Peyer's patch (tissue), 4 donors: ENCODE measurements around the gene CDS2. TPM values are rescaled to one million over a fixed set of nuclear protein-coding genes. Genes with fewer than 3 reads are reported as not detected.

Experiments
- DNase-seq, 3 donors: peaks; one replicate each; pipeline ENCODE4 v3.0.0-alpha.2; 2017 to 2019
- H3K27ac ChIP-seq, 4 donors: fragments of 200-600 bp; sonication (generic); one replicate each; pipeline ENCODE4 v1.5.1; 2016 to 2019
- H3K27me3 ChIP-seq, 2 donors: fragments of 200-600 bp; sonication (generic); one replicate each; pipeline ENCODE4 v1.5.1; 2019
- H3K36me3 ChIP-seq, 3 donors: fragments of 200-600 bp; sonication (generic); one replicate each; pipeline ENCODE4 v1.5.1; 2016 to 2019
- H3K4me1 ChIP-seq, 4 donors: fragments of 200-600 bp; sonication (generic); one replicate each; pipeline ENCODE4 v1.5.1; 2016 to 2019
- H3K4me3 ChIP-seq, 4 donors: fragments of 200-600 bp; sonication (generic); 1 replicate in 3 of 4; 2 replicates in 1 of 4; pipeline ENCODE4 v1.5.1; 2016 to 2019; ENCODE audit warnings: mild to moderate bottlenecking in 1 of 4
- H3K9me3 ChIP-seq, 4 donors: fragments of 200-600 bp; sonication (generic); one replicate each; pipeline ENCODE4 v1.5.1; 2016 to 2019; ENCODE audit warnings: mild to moderate bottlenecking in 1 of 4
- POLR2A ChIP-seq, 2 donors: fragments of 450-650 bp; IDR thresholded peaks; one replicate each; pipeline ENCODE4 v1.5.1; 2017; ENCODE audit warnings: antibody characterized with exemption in 2 of 2, mild to moderate bottlenecking in 2 of 2, moderate library complexity in 2 of 2
- total RNA-seq, 4 donors: library from RNA; depleted of rRNA; stranded (reverse); fragments of >200 nt; gene quantifications; one replicate each; pipeline ENCODE4 v1.1.0, GENCODE V29; 2016
- TF ChIP-seq, protein P1 (sequence below), 6 experiments: fragments of 450-650 bp in 4 of 6; fragments of 200-600 bp in 2 of 6; sonication (generic) in 1 of 6; IDR thresholded peaks; one replicate each; pipeline ENCODE4 v1.5.1; 2017 to 2019; ENCODE audit warnings: antibody characterized with exemption in 6 of 6, mild to moderate bottlenecking in 3 of 6, moderate library complexity in 1 of 6

Gene CDS2
- 10 to 100 TPM; 18.2 to 24.6 (median 22.2) TPM for total RNA-seq

DNA sequence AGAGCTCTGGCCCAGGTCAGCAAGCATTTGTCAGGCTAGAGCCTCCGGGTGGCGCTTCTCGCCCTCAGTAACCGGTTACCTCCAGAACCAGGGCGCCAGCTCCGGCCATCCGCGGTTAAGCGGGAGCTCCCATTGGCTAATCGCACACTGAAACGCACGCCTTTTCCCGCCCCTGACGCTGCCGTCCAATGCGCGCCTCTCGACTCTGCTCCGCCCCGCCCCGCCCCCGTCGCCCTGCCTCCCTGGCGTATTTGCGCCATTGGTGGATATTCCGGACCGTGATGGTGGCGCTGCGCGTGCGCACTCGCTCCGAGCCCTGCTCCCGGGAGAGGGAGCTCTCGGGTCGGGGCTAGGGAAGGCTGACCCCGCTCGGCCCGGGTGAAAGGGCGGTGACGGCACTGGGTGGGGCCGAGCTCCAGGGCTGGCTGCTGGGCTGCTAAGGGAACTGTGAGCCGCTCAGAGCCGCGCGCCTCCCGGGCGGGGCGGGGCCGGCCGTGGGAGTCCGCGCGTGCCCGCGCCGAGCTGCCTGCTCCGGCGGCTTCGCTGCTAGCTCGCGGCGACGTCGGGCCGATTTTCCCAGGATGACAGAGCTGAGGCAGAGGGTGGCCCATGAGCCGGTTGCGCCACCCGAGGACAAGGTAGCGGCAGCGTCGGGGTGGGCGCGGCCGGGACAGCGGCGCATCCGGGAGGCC lies at the start of gene CDS2:
TSS of gene CDS2 (plus strand) at position 497 of the 692 bp plus-strand sequence. CDS start at position 582, 85 bp downstream.
- DNase-seq = peak; percentile 99 to 100 (median 100)
- no peaks in the 10 kb centered on the region for H3K9me3 ChIP-seq
- peak within 1 kb of the TSS; percentile 94 to 99 (median 96) for H3K27ac ChIP-seq
- H3K36me3 ChIP-seq = no peaks in the 10 kb centered on the region
- TF ChIP-seq POLR2A (IDR thresholded peaks at IDR 0.05) = peak; percentile 63 to 87
- TF ChIP-seq, protein P1, sequence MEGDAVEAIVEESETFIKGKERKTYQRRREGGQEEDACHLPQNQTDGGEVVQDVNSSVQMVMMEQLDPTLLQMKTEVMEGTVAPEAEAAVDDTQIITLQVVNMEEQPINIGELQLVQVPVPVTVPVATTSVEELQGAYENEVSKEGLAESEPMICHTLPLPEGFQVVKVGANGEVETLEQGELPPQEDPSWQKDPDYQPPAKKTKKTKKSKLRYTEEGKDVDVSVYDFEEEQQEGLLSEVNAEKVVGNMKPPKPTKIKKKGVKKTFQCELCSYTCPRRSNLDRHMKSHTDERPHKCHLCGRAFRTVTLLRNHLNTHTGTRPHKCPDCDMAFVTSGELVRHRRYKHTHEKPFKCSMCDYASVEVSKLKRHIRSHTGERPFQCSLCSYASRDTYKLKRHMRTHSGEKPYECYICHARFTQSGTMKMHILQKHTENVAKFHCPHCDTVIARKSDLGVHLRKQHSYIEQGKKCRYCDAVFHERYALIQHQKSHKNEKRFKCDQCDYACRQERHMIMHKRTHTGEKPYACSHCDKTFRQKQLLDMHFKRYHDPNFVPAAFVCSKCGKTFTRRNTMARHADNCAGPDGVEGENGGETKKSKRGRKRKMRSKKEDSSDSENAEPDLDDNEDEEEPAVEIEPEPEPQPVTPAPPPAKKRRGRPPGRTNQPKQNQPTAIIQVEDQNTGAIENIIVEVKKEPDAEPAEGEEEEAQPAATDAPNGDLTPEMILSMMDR (IDR thresholded peaks at IDR 0.05) = peak in 5 of 6 experiments; percentile 20 to 67 (median 61)
- peaks cover 0 to 22% (median 10%) of the 10 kb centered on the region in 4 donors for H3K4me1 ChIP-seq
- no peaks in the 10 kb centered on the region for H3K27me3 ChIP-seq
- peak within 1 kb of the TSS; percentile 82 to 97 (median 88) for H3K4me3 ChIP-seq

DNA sequence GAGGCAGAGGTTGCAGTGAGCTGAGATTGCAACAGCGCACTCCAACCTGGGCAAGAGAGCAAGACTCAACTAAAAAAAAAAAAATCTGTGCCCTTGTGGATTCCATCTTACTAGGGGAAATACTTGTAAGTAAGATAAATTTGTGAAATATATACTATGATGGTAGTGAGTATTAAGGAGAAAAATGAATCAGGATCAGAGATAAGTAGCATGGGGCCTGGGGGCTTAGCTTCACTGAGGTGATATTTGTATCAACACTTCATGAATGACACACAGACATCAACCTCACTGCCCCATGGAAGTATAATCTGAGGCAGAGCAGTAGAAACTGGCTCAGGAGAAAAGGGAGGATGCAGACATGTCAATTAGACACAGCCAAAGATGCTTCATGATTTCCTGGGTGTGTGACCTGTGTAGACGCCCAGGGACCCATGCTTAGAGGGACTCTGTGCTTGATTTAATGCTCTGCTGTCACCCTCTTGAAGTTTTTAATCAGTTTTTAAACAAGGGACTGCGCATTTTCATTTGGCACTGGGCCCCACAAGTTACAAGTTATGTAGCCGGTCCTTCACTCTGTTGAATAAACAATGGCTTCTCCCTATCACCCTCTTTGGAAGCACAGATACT lies 48.9 kb upstream of the CDS2 start:
- H3K36me3 ChIP-seq = no peaks in the 10 kb centered on the region
- peak overlapping the region; percentile 75 to 85 (median 79) for H3K27ac ChIP-seq
- peak overlapping the region in 3 of 4 donors; percentile 16 to 49 (median 32) for H3K4me3 ChIP-seq
- no peaks in the 10 kb centered on the region for H3K27me3 ChIP-seq
- H3K9me3 ChIP-seq = no peaks in the 10 kb centered on the region
- DNase-seq = no peak
- H3K4me1 ChIP-seq = peaks cover 0 to 27% (median 3%) of the 10 kb centered on the region in 4 donors
- TF ChIP-seq, protein P1 (IDR thresholded peaks at IDR 0.05) = no peak
- TF ChIP-seq POLR2A (IDR thresholded peaks at IDR 0.05) = no peak

DNA sequence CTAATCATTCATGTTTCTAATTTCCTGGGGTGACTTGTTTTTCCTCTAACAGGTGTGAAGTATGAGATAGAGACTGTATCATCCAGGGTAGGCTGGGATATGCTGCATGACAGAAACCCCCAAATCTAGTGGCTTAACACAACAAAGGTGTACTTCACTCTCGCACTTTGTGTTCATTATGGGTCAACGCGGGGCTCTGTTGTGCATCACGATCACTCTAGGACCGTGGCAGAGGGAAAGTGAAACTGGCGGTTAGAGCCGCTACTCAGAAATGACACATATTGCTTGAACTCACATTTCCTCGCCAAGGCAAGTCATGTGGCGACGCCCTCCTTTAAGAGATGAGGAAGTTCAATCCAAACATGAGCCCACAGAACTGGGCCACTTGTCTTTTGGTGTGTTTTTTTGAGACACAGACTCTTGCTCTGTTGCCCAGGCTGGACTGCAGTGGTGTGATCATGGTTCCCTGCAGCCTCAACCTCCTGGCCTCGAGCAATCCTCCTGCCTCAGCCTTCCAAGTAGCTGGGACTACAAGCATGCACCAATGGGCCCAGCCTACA lies 48.3 kb upstream of the CDS2 start:
- peak; percentile 61 to 94 (median 94) for DNase-seq

DNA sequence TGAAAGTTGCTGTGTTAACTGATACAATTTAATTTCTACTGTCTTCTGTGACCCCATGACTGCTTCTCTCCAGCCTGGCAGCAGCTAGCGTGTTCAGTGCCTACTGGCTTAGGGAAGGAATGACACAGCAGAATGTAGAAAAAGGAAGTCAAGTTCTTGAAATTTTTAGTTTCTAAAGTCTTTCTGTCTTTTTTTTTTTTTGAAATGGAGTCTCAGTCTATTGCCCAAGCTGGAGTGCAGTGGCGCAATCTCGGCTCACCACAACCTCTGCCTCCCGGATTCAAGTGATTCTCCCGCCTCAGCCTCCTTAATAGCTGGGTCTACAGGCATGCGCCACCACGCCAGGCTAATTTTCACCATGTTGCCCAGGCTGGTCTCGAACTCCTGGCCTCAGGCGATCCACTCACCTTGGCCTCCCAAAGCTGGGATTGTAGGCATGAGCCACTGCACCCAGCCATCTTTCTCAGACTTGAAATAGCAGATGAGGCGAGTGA lies 46.4 kb upstream of the CDS2 start:
- DNase-seq = peak in 2 of 3 donors; percentile 55 to 63
- no peaks in the 10 kb centered on the region for H3K9me3 ChIP-seq

More for the DNA sequence above, 48.3 kb upstream of the CDS2 start:
- TF ChIP-seq, protein P1 (IDR thresholded peaks at IDR 0.05) = no peak
- no peak for TF ChIP-seq POLR2A (IDR thresholded peaks at IDR 0.05)
- Histone ChIP-seq H3K27ac (peak overlapping the region; percentile 75 to 85 (median 79)), H3K4me3 (peak overlapping the region in 3 of 4 donors; percentile 16 to 49 (median 32)), H3K4me1 (peaks cover 0 to 21% (median 3%) of the 10 kb centered on the region in 4 donors), H3K27me3 (no peaks in the 10 kb centered on the region), H3K9me3 (no peaks in the 10 kb centered on the region), H3K36me3 (no peaks in the 10 kb centered on the region)

DNA sequence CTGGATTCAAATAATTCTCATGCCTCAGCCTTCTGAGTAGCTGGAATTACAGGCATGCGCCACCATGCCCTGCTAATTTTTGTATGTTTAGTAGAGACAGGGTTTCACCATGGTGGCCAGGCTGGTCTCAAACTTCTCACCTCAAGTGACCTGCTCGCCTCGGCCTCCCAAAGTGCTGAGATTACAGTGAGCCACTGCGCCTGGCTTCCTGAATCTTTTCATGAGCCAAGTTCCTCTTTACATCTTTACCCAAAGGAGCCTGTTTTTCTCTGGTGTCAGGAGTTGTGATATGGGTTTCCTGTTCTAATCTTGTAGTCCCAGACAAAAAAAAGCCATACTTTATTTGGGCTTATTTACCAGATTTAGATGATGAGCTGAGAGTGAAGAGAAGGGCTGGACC lies 41.4 kb upstream of the CDS2 start:
- Histone ChIP-seq H3K4me1 (peaks cover 0 to 9% (median 0%) of the 10 kb centered on the region in 4 donors), H3K27ac (no peak overlapping the region), H3K4me3 (no peak overlapping the region), H3K36me3 (no peaks in the 10 kb centered on the region), H3K9me3 (no peaks in the 10 kb centered on the region), H3K27me3 (no peaks in the 10 kb centered on the region)
- TF ChIP-seq, protein P1 (IDR thresholded peaks at IDR 0.05) = no peak
- no peak for TF ChIP-seq POLR2A (IDR thresholded peaks at IDR 0.05)
- no peak for DNase-seq

More for the DNA sequence above, 46.4 kb upstream of the CDS2 start:
- Histone ChIP-seq H3K4me3 (no peak overlapping the region), H3K27ac (peak overlapping the region in 3 of 4 donors; percentile 25 to 77 (median 75)), H3K4me1 (peaks cover 0 to 14% (median 3%) of the 10 kb centered on the region in 4 donors), H3K36me3 (no peaks in the 10 kb centered on the region), H3K27me3 (no peaks in the 10 kb centered on the region)
- TF ChIP-seq, protein P1 (IDR thresholded peaks at IDR 0.05) = no peak
- TF ChIP-seq POLR2A (IDR thresholded peaks at IDR 0.05) = no peak
